Dedifferentiated amniotic fluid mesenchymal stem cell (primary cell): ENCODE measurements around the gene TTC22.

Experiments used
- DNase-seq: peaks from one replicate; pipeline ENCODE4 v3.0.0-alpha.2; 2016; ENCODE audit errors: extremely low spot score

The TTC22 gene

GRCh38 chr1:54751426-54751825 lies 49.7 kb downstream of the TTC22 start:
- DNase-seq, result no peak

- DNase-seq, result no peak
These were observed 50.5 kb downstream of the TTC22 start for GRCh38 chr1:54750596-54750995.

DNA sequence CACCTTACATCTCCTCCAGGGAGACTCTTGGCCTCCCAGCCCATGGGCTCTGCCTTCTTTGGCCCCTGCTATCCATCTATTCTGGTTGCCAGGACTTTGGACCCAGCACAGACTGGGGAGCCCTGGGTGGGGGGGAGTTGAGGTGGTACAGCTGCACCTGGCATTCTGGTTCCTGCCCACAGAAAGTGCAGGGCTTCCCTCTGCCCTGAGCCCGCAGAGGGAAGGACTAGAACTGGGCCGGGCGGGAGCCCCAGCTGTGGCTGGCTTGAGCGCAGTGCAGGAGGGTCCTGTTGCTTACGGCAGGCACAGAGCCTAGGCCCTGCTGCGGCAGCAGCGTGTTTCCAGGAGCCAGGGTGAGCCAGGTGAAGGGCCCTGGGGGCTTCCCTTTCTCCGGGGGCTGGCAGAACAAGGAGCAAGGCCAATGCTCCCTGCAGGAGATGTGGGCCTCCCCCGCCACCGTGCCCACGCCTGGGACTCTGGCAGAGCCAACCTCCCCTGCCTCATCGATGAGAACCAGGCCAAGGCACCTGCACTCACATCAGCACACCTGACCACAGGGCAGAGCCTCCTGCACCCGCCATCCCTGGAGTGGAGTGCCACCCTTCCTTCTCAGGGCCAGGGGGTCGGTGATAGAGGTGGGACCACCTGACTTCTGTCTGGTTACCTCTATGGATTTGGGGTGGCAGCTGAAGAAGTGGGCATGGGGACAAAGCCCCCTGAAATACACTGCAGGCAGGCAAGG lies 52.9 kb downstream of the TTC22 start:
- no peak for DNase-seq

DNA sequence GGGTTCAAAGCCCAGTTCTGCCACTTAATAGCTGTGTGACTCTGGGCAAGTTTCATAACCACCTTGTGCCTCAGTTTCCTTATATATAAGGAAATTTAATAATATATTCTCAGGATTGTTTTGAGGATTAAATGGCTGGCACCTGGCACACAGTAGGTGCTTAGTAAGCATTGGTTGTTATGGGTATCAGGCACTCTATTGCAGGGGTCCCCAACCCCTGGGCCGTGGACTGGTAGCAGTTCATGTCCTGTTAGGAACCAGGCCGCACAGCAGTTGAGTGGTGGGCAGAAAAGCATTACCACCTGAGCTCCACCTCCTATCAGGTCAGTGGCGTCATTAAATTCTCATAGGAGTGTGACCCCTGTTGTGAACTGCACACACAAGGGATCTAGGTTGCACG lies 55.3 kb downstream of the TTC22 start:
- no peak for DNase-seq

DNA sequence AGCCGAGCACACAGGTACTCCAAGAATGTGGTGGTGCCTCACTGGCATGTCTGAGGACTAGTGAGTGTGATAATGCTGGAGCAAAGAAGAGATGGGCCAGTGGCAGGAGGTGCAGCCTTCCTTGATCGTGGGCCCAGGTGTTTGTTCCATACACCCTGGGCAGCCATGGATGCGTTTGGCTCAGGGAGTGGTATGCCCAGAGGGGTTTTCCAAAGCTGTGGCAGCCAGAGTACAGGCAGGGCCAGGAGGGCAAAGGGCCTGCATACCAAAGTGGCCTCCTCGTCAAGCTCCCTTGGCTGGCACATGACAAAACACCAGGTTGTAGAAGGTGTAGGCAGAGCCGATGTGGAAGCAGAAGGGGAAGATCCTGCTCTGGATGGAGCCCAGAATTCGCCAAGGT lies 55.8 kb downstream of the TTC22 start:
- DNase-seq, result no peak

GRCh38 chr1:54744696-54745095 lies 56.4 kb downstream of the TTC22 start:
- DNase-seq, result no peak

DNA sequence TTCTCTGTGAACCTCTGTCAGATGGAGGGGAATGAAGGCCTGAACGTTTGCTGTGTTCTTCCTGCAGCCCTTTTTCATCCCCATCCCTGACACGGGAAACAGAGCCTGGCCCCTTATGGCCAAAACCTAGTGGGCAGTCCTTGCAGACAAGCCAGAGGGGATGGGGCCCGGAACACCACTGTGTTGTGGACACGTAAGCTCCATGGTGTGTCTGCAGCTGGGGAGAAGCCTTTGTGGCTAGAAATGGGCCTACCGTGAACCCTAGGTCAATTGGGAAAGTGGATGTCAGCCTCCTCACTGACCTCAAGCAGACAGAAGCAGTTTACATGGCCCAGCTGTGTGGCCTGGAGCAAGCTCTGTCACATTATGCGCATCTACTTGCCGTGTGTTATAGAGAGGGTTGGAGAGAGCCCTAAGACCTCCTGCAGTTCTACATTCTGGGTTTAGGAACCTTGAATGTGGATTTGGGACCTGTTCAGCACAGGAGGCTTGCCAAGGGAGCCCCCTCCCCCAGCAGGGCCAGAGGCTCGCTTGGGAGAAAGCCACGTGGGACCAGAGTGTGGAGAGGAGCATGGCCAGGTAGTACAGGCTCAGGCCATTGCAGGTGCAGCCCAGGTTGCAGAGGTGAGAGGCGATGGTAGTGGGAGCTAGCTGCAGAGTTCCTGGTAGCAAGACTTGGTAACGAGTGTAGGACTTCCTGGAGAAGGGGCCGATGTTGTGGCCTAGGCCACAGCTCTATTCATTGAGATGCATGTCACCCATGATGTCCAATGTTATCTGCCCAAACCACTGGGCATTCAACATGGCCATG lies 57.5 kb downstream of the TTC22 start:
- DNase-seq, result no peak

GRCh38 chr1:54742282-54742681 lies 58.8 kb downstream of the TTC22 start:
- no peak for DNase-seq

GRCh38 chr1:54741531-54741930 lies 59.6 kb downstream of the TTC22 start:
- no peak for DNase-seq

GRCh38 chr1:54738244-54738643 lies 62.9 kb downstream of the TTC22 start:
- no peak for DNase-seq

- DNase-seq, result no peak
These were observed 64.4 kb downstream of the TTC22 start for GRCh38 chr1:54736685-54737084.
